Bronchial smooth muscle cell (primary cell): Measurements from ENCODE around the gene TP53INP2. TPM values are rescaled to one million over a fixed set of nuclear protein-coding genes. Genes with fewer than 3 reads are reported as not detected.

Experiments used
- total RNA-seq: library from RNA; depleted of rRNA; stranded (reverse); fragments of >200 nt; gene quantifications from 2 replicates; pipeline ENCODE4 v1.2.1, GENCODE V29; 2014

The TP53INP2 gene, protein sequence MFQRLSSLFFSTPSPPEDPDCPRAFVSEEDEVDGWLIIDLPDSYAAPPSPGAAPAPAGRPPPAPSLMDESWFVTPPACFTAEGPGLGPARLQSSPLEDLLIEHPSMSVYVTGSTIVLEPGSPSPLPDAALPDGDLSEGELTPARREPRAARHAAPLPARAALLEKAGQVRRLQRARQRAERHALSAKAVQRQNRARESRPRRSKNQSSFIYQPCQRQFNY
- total RNA-seq, result 2.0 and 3.6 TPM in 2 replicates

DNA sequence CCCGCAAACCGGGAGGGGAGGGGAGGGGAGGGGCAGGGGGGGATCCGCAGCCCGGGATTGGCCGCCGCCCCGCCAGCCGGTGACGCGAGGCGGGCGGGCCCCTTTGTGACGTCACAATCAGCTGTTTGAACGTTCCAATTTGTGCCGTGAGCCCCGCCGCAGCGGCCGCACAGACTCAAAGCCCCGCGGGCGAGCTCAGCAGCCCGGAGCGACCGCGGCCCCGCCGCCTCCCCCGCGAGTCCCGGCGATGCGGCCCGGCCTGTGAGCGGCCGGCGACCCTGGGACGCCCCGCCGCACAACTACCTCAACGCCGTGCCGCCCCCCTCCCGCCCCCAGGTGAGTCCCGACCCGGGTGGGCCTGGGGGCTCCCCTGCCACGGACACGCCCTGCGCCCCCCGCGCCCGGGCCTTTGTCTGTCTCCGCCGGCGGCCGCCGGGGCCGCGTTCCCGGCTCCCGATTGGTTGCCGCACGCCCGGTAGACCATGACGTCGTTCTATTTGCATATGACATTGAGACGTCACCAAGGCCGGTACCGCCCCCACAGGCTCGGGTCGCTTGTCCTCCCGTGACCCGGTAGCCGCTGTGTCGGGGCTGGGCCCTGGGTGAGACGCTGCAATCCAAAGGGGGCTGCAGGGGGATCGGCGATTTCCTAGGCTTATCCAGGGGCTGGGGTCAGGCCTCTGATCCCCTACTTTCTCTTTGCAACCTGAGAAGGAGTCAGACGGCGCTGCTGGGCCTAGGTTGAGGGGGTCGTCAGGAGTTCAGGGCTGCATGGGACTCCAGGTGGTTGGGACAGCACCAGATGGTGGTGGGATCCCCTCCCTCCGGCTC, at the start of gene TP53INP2:
Gene TP53INP2, plus strand, starts transcription at position 168 of the 831 bp plus-strand sequence. CDS start 4,396 bp downstream, outside the sequence.

DNA sequence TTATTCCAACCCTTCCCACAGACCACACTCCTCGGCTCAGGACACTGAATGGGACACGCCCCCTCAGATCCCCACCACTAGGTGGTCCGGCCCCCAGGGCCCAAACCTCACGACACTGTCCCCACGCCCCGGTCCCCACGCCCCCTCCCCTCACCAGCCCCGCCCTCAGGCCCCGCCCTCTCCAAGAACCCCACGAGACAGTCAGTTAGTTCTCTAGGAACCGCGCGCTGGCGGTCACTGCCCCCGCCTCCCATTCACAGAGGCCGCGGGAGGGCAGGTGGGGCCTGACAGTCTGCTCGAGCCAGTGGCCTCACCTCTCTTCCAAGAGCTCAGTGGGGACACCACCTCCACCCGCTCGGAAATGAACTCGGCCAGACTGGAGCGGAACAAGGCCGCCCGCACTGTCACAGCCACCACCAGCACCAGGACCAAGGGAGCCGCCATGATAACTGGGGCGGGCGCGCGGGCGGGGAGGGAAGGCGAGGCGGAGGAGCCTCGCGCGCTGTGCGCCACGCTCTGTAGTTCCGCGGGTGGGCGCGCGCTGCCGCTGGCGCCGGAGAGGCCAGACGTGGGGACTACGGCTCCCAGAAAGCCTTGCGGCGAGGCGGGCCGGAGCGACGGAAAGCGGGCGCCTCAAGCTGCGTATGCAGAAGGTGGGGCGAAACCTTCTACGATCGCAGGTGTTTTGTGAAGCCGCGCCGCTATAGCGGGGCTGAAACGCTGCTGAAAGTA, 27.3 kb upstream of the TP53INP2 start, which contains the start of gene PIGU:
Gene PIGU, minus strand, starts transcription at position 451 of the 732 bp plus-strand sequence. Its CDS starts 7 bp downstream, at position 444.

Other genes starting within 250 kb of the TP53INP2 start
- gene DYNLRB1, start 187.9 kb upstream of the TP53INP2 start, total RNA-seq, result 53.6 and 57.4 TPM in 2 replicates
- 16.1 and 16.3 TPM in 2 replicates for gene MAP1LC3A, start 145.6 kb upstream of the TP53INP2 start, total RNA-seq
- gene PIGU, start 27.3 kb upstream of the TP53INP2 start, total RNA-seq, result 4.4 and 5.1 TPM in 2 replicates
- 3.8 and 5.8 TPM in 2 replicates for gene NCOA6, start 121.3 kb downstream of the TP53INP2 start, total RNA-seq
- 10.7 and 12.9 TPM in 2 replicates for gene GGT7, start 168.5 kb downstream of the TP53INP2 start, total RNA-seq
- gene ACSS2, start 172.3 kb downstream of the TP53INP2 start, total RNA-seq, result 31.8 and 44.6 TPM in 2 replicates